ENCODE measurements around the gene POLR1E.

POLR1E gene

GRCh38 chr9:37522971-37523370 lies 37.2 kb downstream of the POLR1E start:
- TF ChIP-seq CTCF (conservative IDR thresholded peaks at IDR 0.05; ENCODE audit: low read depth, low read length): no peak
- H3K4me3 ChIP-seq (ENCODE audit: low read depth, low read length): no peak overlapping the region
- no peak for DNase-seq (ENCODE audit: low read depth)

- no peak for DNase-seq (ENCODE audit: low read depth)
- TF ChIP-seq CTCF (conservative IDR thresholded peaks at IDR 0.05; ENCODE audit: low read depth, low read length): no peak
- H3K4me3 ChIP-seq (ENCODE audit: low read depth, low read length): no peak overlapping the region
These were observed 38.2 kb downstream of the POLR1E start for GRCh38 chr9:37523916-37524315.

GRCh38 chr9:37528652-37529471 lies 43.1 kb downstream of the POLR1E start:
- no peak overlapping the region for H3K4me3 ChIP-seq (ENCODE audit: low read depth, low read length)
- DNase-seq (ENCODE audit: low read depth): peak; percentile 69
- TF ChIP-seq CTCF (conservative IDR thresholded peaks at IDR 0.05; ENCODE audit: low read depth, low read length): no peak

- no peak overlapping the region for H3K4me3 ChIP-seq (ENCODE audit: low read depth, low read length)
- DNase-seq (ENCODE audit: low read depth): no peak
- no peak for TF ChIP-seq CTCF (conservative IDR thresholded peaks at IDR 0.05; ENCODE audit: low read depth, low read length)
These were observed 46.0 kb downstream of the POLR1E start for GRCh38 chr9:37531699-37532098.

- DNase-seq (ENCODE audit: low read depth): no peak
- H3K4me3 ChIP-seq (ENCODE audit: low read depth, low read length): no peak overlapping the region
- no peak for TF ChIP-seq CTCF (conservative IDR thresholded peaks at IDR 0.05; ENCODE audit: low read depth, low read length)
These were observed 48.7 kb downstream of the POLR1E start for GRCh38 chr9:37534412-37534811.

- no peak overlapping the region for H3K4me3 ChIP-seq (ENCODE audit: low read depth, low read length)
- no peak for TF ChIP-seq CTCF (conservative IDR thresholded peaks at IDR 0.05; ENCODE audit: low read depth, low read length)
- no peak for DNase-seq (ENCODE audit: low read depth)
These were observed 49.2 kb downstream of the POLR1E start for GRCh38 chr9:37534901-37535300.

- no peak for TF ChIP-seq CTCF (conservative IDR thresholded peaks at IDR 0.05; ENCODE audit: low read depth, low read length)
- no peak for DNase-seq (ENCODE audit: low read depth)
- no peak overlapping the region for H3K4me3 ChIP-seq (ENCODE audit: low read depth, low read length)
These were observed 52.4 kb downstream of the POLR1E start for GRCh38 chr9:37538099-37538498.
